ENCODE data around the gene YWHAB.

- no peak for TF ChIP-seq CTCF (conservative IDR thresholded peaks at IDR 0.05)
- TF ChIP-seq ZFX (IDR thresholded peaks at IDR 0.05) = no peak
Observed at GRCh38 chr20:44883214-44883902, 2.1 kb upstream of the YWHAB start.

All from C4-2B (cell line).